IMR-90 (cell line): ENCODE data around the gene KDF1. TPM values are rescaled to one million over a fixed set of nuclear protein-coding genes. Genes with fewer than 3 reads are reported as not detected.
A peak's percentile ranks its signal among the peaks of the same experiment; 100 is the strongest.

Experiments used
- ATAC-seq: fragments of 200-7000 bp; cut with Tn5 transposase; 2 replicates; pipeline ENCODE4 v1.9.1; 2020; ENCODE audit warnings: low read depth, mild to moderate bottlenecking, moderate library complexity
- BruUV-seq: library from RNA; stranded (reverse); fragments of 400-500 nt; replicated peaks from 2 replicates; lab custom pipeline; 2021; lab: Mats Ljungman, UMichigan
- CTCF ChIA-PET: fragments of 300-600 bp; formaldehyde crosslinking; extraction: SDS; loops from one replicate; lab custom pipeline; 2021; ENCODE audit warnings: antibody characterized with exemption; lab: Yijun Ruan, JAX
- POLR2A ChIA-PET: fragments of 300-600 bp; sonication (Branson Sonifier 250); formaldehyde crosslinking; loops from one replicate; lab custom pipeline; 2022; ENCODE audit warnings: antibody characterized with exemption; ENCODE audit not compliant: unreplicated experiment; lab: Charles Lee
- DNase-seq: peaks from one replicate; pipeline ENCODE4 v3.0.0; 2013
- H2AFZ ChIP-seq: replicated peaks from 2 replicates; pipeline ENCODE3; 2013; ENCODE audit warnings: low read length, mild to moderate bottlenecking; ENCODE audit not compliant: poor library complexity
- H2AK5ac ChIP-seq: 2 replicates; pipeline ENCODE4 v1.6.1; 2013; ENCODE audit warnings: low read depth, low read length, inconsistent platforms
- H2AK9ac ChIP-seq: replicated peaks from 2 replicates; pipeline ENCODE3; 2013; ENCODE audit warnings: mild to moderate bottlenecking, low read depth, low read length, moderate library complexity; ENCODE audit not compliant: poor library complexity
- H2BK120ac ChIP-seq: 2 replicates; pipeline ENCODE4 v1.6.1; 2013; ENCODE audit warnings: low read depth, low read length, inconsistent platforms
- H2BK15ac ChIP-seq: 3 replicates; pipeline ENCODE4 v1.6.1; 2013; ENCODE audit warnings: low read depth, low read length, inconsistent platforms
- H2BK20ac ChIP-seq: 2 replicates; pipeline ENCODE4 v1.6.1; 2013; ENCODE audit warnings: low read depth, mild to moderate bottlenecking, inconsistent platforms, low read length, moderate library complexity
- H2BK5ac ChIP-seq: 2 replicates; pipeline ENCODE4 v1.6.1; 2013; ENCODE audit warnings: mild to moderate bottlenecking, low read depth, low read length, inconsistent platforms; ENCODE audit not compliant: poor library complexity, severe bottlenecking
- H3K14ac ChIP-seq: replicated peaks from 2 replicates; pipeline ENCODE4 v1.6.1; 2013; ENCODE audit warnings: low read depth, low read length, inconsistent platforms
- H3K18ac ChIP-seq: 2 replicates; pipeline ENCODE4 v1.6.1; 2013; ENCODE audit warnings: low read depth, low read length, control low read depth
- H3K23ac ChIP-seq: 2 replicates; pipeline ENCODE4 v1.6.1; 2013; ENCODE audit warnings: low read depth, low read length, inconsistent platforms
- H3K27ac ChIP-seq: 2 replicates; pipeline ENCODE4 v1.5.1; 2013; ENCODE audit warnings: mild to moderate bottlenecking, control low read depth, low read length; ENCODE audit not compliant: insufficient read depth
- H3K27me3 ChIP-seq: 2 replicates; pipeline ENCODE4 v1.6.1; 2013; ENCODE audit warnings: low read length; ENCODE audit not compliant: control insufficient read depth, insufficient read depth
- H3K36me3 ChIP-seq: 2 replicates; pipeline ENCODE4 v1.6.1; 2013; ENCODE audit warnings: low read length, mixed read lengths; ENCODE audit not compliant: control insufficient read depth, insufficient read depth
- H3K4ac ChIP-seq: 2 replicates; pipeline ENCODE4 v1.6.1; 2013; ENCODE audit warnings: low read depth, low read length, inconsistent platforms
- H3K4me1 ChIP-seq: 2 replicates; pipeline ENCODE4 v1.6.1; 2013; ENCODE audit warnings: low read length, mixed read lengths; ENCODE audit not compliant: control insufficient read depth, insufficient read depth
- H3K4me2 ChIP-seq: 2 replicates; pipeline ENCODE4 v1.6.1; 2013; ENCODE audit warnings: low read depth, mild to moderate bottlenecking, control low read depth, low read length, moderate library complexity
- H3K4me3 ChIP-seq: 2 replicates; pipeline ENCODE4 v1.5.1; 2013; ENCODE audit warnings: low read depth, mild to moderate bottlenecking, control low read depth, low read length, moderate library complexity; ENCODE audit not compliant: insufficient read depth
- H3K56ac ChIP-seq: 2 replicates; pipeline ENCODE4 v1.6.1; 2013; ENCODE audit warnings: low read length, inconsistent platforms; ENCODE audit not compliant: insufficient read depth; ENCODE audit errors: extremely low read depth
- H3K79me1 ChIP-seq, 2 experiments: 2 replicates each; pipeline ENCODE4 v1.6.1; 2013; ENCODE audit warnings: low read length in 2 of 2, inconsistent platforms in 1 of 2, low read depth in 1 of 2
- H3K9ac ChIP-seq: 2 replicates; pipeline ENCODE4 v1.6.1; 2013; ENCODE audit warnings: low read depth, low read length, control low read depth
- H3K9me1 ChIP-seq: 2 replicates; pipeline ENCODE4 v1.6.1; 2013; ENCODE audit warnings: low read length, inconsistent platforms; ENCODE audit not compliant: insufficient read depth
- H3K9me3 ChIP-seq: 2 replicates; pipeline ENCODE4 v1.6.1; 2013; ENCODE audit warnings: low read length; ENCODE audit not compliant: control insufficient read depth, insufficient read depth
- H4K20me1 ChIP-seq: 2 replicates; pipeline ENCODE4 v1.6.1; 2013; ENCODE audit warnings: low read length, inconsistent platforms; ENCODE audit not compliant: insufficient read depth
- H4K5ac ChIP-seq: 2 replicates; pipeline ENCODE4 v1.6.1; 2013; ENCODE audit warnings: mild to moderate bottlenecking, low read depth, low read length, control low read depth
- H4K8ac ChIP-seq, 2 experiments: 2 replicates each; pipeline ENCODE4 v1.6.1; 2013; ENCODE audit warnings: low read depth in 2 of 2, low read length in 2 of 2, control low read depth in 1 of 2, inconsistent platforms in 1 of 2
- H4K91ac ChIP-seq: 2 replicates; pipeline ENCODE4 v1.6.1; 2013; ENCODE audit warnings: low read depth, low read length, inconsistent platforms; ENCODE audit not compliant: insufficient read depth
- BHLHE40 ChIP-seq: fragments of 150-350 bp; IDR thresholded peaks from 2 replicates; pipeline ENCODE4 v1.6.1; 2016; ENCODE audit warnings: mild to moderate bottlenecking, low read depth, low read length
- CEBPB ChIP-seq: IDR thresholded peaks from 2 replicates; pipeline ENCODE4 v1.6.1; 2012; ENCODE audit warnings: low read depth, low read length, improper control_type of control experiment
- CHD1 ChIP-seq: IDR thresholded peaks from 2 replicates; pipeline ENCODE4 v1.6.1; 2012; ENCODE audit warnings: low read depth, low read length, improper control_type of control experiment
- ELK1 ChIP-seq: fragments of 150-350 bp; IDR thresholded peaks from 2 replicates; pipeline ENCODE4 v1.6.1; 2016; ENCODE audit warnings: low read depth, mild to moderate bottlenecking, low read length, moderate library complexity, borderline replicate concordance
- MAFK ChIP-seq: IDR thresholded peaks from 2 replicates; pipeline ENCODE4 v1.6.1; 2012; ENCODE audit warnings: low read depth, low read length, improper control_type of control experiment
- NFE2L2 ChIP-seq: fragments of 150-350 bp; IDR thresholded peaks from 2 replicates; pipeline ENCODE4 v1.6.1; 2016; ENCODE audit warnings: low read depth, mild to moderate bottlenecking, low read length
- POLR2A ChIP-seq: IDR thresholded peaks from 2 replicates; pipeline ENCODE4 v1.6.1; 2012; ENCODE audit warnings: mild to moderate bottlenecking, low read depth, low read length
- RCOR1 ChIP-seq: IDR thresholded peaks from 2 replicates; pipeline ENCODE4 v1.6.1; 2012; ENCODE audit warnings: mild to moderate bottlenecking, low read length, improper control_type of control experiment; ENCODE audit not compliant: insufficient replicate concordance
- SMC3 ChIP-seq: fragments of 150-350 bp; IDR thresholded peaks from 2 replicates; pipeline ENCODE4 v1.6.1; 2016; ENCODE audit warnings: low read depth, mild to moderate bottlenecking, antibody characterized with exemption, low read length, moderate library complexity
- USF2 ChIP-seq: fragments of 150-350 bp; IDR thresholded peaks from 2 replicates; pipeline ENCODE4 v1.6.1; 2017; ENCODE audit warnings: mild to moderate bottlenecking, antibody characterized with exemption, low read length, low read depth
- WGBS, 2 experiments: methylation state at CpG; one replicate each; pipeline versions ENCODE4 v1.1.5 to v1.1.7; 2013; ENCODE audit warnings: missing lambda C conversion rate in 2 of 2; ENCODE audit not compliant: insufficient read length in 1 of 2; ENCODE audit errors: extremely low coverage in 2 of 2; 5-methylcytosine and 5-hydroxymethylcytosine counted together
- dilution Hi-C: fragments of 300-500 bp; cut with HindIII; formaldehyde crosslinking; loops from one replicate; pipeline ENCODE4 v1.14.3; 2018; ENCODE audit warnings: low sequenced_read_pairs; ENCODE audit not compliant: unreplicated experiment
- in situ Hi-C: fragments of 300-500 bp; cut with MboI; formaldehyde crosslinking; loops from 3 replicates; pipeline ENCODE4 v1.14.3; 2019; ENCODE audit warnings: low sequenced_read_pairs, inconsistent platforms, mixed read lengths
- intact Hi-C: fragments of 100-400 bp; cut with micrococcal nuclease; formaldehyde crosslinking; loops from 2 replicates; pipeline ENCODE4 v1.10.0; 2022
- polyA plus RNA-seq, 3 experiments: library from polyadenylated mRNA; depleted of rRNA; stranded (reverse); fragments of >200 nt; gene quantifications; 2 replicates each; pipeline ENCODE4 v1.2.3, GENCODE V29; 2012; ENCODE audit warnings: low replicate concordance in 1 of 3
- total RNA-seq: library from RNA; depleted of rRNA; stranded (reverse); fragments of >200 nt; gene quantifications from 2 replicates; pipeline ENCODE4 v1.2.3, GENCODE V29; 2012

The KDF1 gene
- total and polyA plus RNA-seq, 2 of the 4 experiments (the other 2 are of a cell fraction), result not detected

GRCh38 chr1:26993237-26994019, 33.2 kb upstream of the KDF1 start, which contains the start of gene TRNP1 (continued):
- no peak for TF ChIP-seq MAFK
- peak; percentile 98 for TF ChIP-seq POLR2A

- dilution Hi-C loops (no loop called here), intact Hi-C loops (no loop called here), in situ Hi-C loops (no loop called here)
- no TSS peak for BruUV-seq
- Histone ChIP-seq H2BK120ac (peak overlapping the region; percentile 95), H3K4me3 (no peak overlapping the region), H3K27ac (peak overlapping the region; percentile 60), H3K36me3 (peaks cover 6% of the 10 kb centered on the region; the same call in 1 of the 2 replicates), H3K23ac (peak overlapping the region; percentile 82), H3K4me1 (peaks cover 30% of the 10 kb centered on the region), H3K9ac (no peak overlapping the region), H2BK20ac (peak overlapping the region; percentile 92), H2AFZ (peak overlapping the region; percentile 86), H3K4ac (peak overlapping the region; percentile 95), H4K8ac (peak overlapping the region; percentile 53 to 76), H4K20me1 (peaks cover 22% of the 10 kb centered on the region), H3K56ac (peak overlapping the region; percentile 67), H3K14ac (peak overlapping the region; percentile 84), H2BK15ac (peak overlapping the region; percentile 96; the same call in 2 of the 3 replicates), H2AK5ac (peak overlapping the region; percentile 92), H3K79me1 (peaks cover under 1 to 23% of the 10 kb centered on the region in 2 experiments; a peak in 2 of 4 replicates), H2BK5ac (peak overlapping the region; percentile 81), H3K27me3 (no peaks in the 10 kb centered on the region), H3K18ac (peak overlapping the region; percentile 34; the same call in 1 of the 2 replicates), H2AK9ac (peak overlapping the region; percentile 83), H3K9me3 (no peaks in the 10 kb centered on the region), H4K5ac (peak overlapping the region; percentile 45; the same call in 1 of the 2 replicates), H3K9me1 (peaks cover 15% of the 10 kb centered on the region), H3K4me2 (peak overlapping the region; percentile 11), H4K91ac (peak overlapping the region; percentile 87)
- peak; percentile 27 for ATAC-seq
- DNase-seq, result peak; percentile 88
- ChIA-PET POLR2A (no interaction called here), CTCF (interaction anchor here (0.5 to 1.2 kb wide), 2 partner anchors 106 to 182 kb away, joined by 3 to 4 read pairs; no protein-coding TSS in a partner anchor)
- 20% methylated on average over 4 of the region's 10 CpGs; no CpG with 5 or more reads in 1 of the 2 experiments for WGBS, 2 experiments
- TF ChIP-seq CHD1 (no peak), POLR2A (no peak), NFE2L2 (no peak), SMC3 (no peak), BHLHE40 (no peak), MAFK (no peak), RCOR1 (peak; percentile 79), ELK1 (no peak), USF2 (peak; percentile 40; the same call in 1 of the 2 replicates), CEBPB (no peak)
These were observed 31.2 kb upstream of the KDF1 start for GRCh38 chr1:26991310-26992116.
